Parathyroid adenoma (tissue), 2 donors: ENCODE measurements around the gene LMBR1L.

Experiments
- H2AFZ ChIP-seq: fragments of 300-600 bp; sonication (generic); one replicate; pipeline ENCODE4 v1.7.0; 2017; ENCODE audit warnings: antibody characterized with exemption, mild to moderate bottlenecking
- H3K27ac ChIP-seq: fragments of 300-600 bp; sonication (generic); one replicate; pipeline ENCODE4 v1.7.0; 2017
- H3K27me3 ChIP-seq: fragments of 300-600 bp; sonication (generic); one replicate; pipeline ENCODE4 v1.7.0; 2017; ENCODE audit warnings: low read length; ENCODE audit not compliant: control insufficient read depth, insufficient read depth
- H3K36me3 ChIP-seq: fragments of 300-600 bp; sonication (generic); one replicate; pipeline ENCODE4 v1.7.0; 2017; ENCODE audit warnings: low read length; ENCODE audit not compliant: control insufficient read depth, insufficient read depth
- H3K4me1 ChIP-seq: fragments of 300-600 bp; sonication (generic); one replicate; pipeline ENCODE4 v1.7.0; 2017; ENCODE audit warnings: control low read depth
- H3K4me2 ChIP-seq: fragments of 300-600 bp; sonication (generic); one replicate; pipeline ENCODE4 v1.7.0; 2017; ENCODE audit warnings: low read length
- H3K4me3 ChIP-seq: fragments of 300-600 bp; sonication (generic); one replicate; pipeline ENCODE4 v1.7.0; 2017; ENCODE audit warnings: low read depth, low read length
- H3K79me2 ChIP-seq: fragments of 300-600 bp; sonication (generic); one replicate; pipeline ENCODE4 v1.7.0; 2017; ENCODE audit warnings: control low read depth
- H3K9ac ChIP-seq: fragments of 300-600 bp; sonication (generic); one replicate; pipeline ENCODE4 v1.7.0; 2017; ENCODE audit warnings: mild to moderate bottlenecking
- H3K9me3 ChIP-seq: fragments of 300-600 bp; sonication (generic); one replicate; pipeline ENCODE4 v1.7.0; 2017; ENCODE audit warnings: low read length; ENCODE audit not compliant: control insufficient read depth
- TF ChIP-seq, protein P1 (sequence below): fragments of 300-600 bp; sonication (generic); IDR thresholded peaks from one replicate; pipeline ENCODE4 v1.7.0; 2017; ENCODE audit warnings: antibody characterized with exemption, mild to moderate bottlenecking
- donor health status: primary hyperparathyroidism.

The LMBR1L gene

DNA sequence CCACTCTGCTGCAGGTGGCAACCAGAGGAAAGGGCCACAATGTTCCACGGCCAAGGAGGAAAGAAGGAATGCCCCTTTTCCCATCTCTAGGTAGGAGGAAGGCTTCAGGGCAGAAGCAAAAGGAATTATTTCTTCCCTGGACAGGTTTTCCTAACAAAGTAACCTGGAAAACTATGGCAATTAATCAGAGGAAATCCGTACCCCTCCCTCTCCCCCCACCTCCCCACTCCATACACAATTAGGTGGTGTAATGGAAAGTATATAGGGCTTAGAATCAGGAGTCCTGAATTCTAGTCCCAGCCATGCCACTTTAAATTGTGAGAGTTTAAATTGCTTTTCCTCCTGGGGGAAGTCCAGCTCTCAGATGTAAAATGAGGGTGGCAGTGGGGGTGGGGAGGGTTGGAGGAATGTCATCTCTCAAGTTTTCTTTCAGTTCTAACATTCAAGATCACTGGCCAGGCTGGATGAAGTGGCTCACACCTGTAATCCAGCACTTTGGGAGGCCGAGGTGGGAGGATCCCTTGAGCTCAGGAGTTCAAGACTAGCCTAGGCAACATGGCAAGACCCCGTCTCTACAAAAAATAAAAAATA is 17.7 kb downstream of the LMBR1L start:
- Histone ChIP-seq H3K4me3 (no peak overlapping the region), H3K9me3 (no peaks in the 10 kb centered on the region), H3K79me2 (no peaks in the 10 kb centered on the region), H3K4me1 (peaks cover 13% of the 10 kb centered on the region), H3K9ac (no peak overlapping the region), H3K27ac (no peak overlapping the region), H3K36me3 (no peaks in the 10 kb centered on the region), H2AFZ (no peak overlapping the region), H3K4me2 (no peak overlapping the region), H3K27me3 (peaks cover 27% of the 10 kb centered on the region)
- TF ChIP-seq, protein P1, sequence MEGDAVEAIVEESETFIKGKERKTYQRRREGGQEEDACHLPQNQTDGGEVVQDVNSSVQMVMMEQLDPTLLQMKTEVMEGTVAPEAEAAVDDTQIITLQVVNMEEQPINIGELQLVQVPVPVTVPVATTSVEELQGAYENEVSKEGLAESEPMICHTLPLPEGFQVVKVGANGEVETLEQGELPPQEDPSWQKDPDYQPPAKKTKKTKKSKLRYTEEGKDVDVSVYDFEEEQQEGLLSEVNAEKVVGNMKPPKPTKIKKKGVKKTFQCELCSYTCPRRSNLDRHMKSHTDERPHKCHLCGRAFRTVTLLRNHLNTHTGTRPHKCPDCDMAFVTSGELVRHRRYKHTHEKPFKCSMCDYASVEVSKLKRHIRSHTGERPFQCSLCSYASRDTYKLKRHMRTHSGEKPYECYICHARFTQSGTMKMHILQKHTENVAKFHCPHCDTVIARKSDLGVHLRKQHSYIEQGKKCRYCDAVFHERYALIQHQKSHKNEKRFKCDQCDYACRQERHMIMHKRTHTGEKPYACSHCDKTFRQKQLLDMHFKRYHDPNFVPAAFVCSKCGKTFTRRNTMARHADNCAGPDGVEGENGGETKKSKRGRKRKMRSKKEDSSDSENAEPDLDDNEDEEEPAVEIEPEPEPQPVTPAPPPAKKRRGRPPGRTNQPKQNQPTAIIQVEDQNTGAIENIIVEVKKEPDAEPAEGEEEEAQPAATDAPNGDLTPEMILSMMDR = no peak

DNA sequence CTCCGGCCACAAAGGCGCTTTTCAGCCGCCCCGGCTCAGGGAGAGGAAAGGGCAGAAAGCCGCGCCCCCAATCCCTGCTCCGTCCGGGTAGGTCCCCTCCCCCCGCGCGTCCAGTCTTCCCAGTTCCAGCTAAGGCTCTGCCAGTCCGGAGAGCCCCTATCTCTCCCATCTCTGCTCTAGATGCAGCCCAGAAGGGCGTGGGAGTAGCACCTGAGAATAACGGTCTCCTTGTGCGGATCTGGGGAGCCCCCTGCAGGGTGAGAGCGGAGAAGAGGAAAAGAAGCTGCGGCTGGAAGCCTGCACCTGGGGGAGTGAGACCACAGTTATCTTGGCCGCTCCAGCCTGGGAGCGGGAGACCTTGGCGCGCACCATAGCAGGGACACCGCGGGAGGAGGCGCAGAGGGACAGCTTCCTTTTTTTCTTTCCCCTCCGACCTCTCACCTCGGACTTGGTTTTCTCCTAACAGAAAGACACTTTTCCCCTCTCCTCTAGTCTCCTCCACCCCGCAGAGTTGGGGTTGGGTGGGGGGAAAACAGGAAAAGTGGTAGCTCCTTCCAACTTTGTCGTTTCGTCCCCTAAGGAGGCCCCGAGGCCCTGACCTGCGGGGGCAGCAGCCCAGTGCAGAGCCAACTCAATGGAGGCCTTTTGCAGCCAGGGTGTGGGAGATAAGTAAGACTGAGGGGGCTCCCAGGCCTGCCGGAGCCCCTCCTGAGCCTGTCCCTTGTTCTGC is 18.4 kb downstream of the LMBR1L start:
- H3K36me3 ChIP-seq = no peaks in the 10 kb centered on the region
- no peaks in the 10 kb centered on the region for H3K79me2 ChIP-seq
- peak overlapping the region; percentile 12 for H2AFZ ChIP-seq
- H3K4me2 ChIP-seq = peak overlapping the region; percentile 43
- peaks cover 27% of the 10 kb centered on the region for H3K27me3 ChIP-seq
- H3K9me3 ChIP-seq = no peaks in the 10 kb centered on the region
- no peak overlapping the region for H3K9ac ChIP-seq
- no peak overlapping the region for H3K4me3 ChIP-seq
- no peak overlapping the region for H3K27ac ChIP-seq
- H3K4me1 ChIP-seq = peaks cover 13% of the 10 kb centered on the region
- TF ChIP-seq, protein P1 = peak; percentile 21

DNA sequence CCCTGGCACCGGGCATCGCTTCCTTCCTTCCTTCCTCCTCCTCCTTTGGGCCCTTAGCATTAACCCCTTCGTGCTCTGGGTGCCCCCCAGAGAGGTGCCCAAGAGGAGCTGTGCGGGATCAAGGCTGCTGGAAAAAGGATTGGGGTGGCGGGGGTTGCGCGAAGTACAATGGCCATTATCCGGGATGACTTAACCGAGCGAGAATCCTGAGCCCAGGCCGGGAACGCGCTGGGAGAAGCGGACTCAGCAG is 18.9 kb downstream of the LMBR1L start:
- Histone ChIP-seq H3K27me3 (peaks cover 27% of the 10 kb centered on the region), H3K9ac (no peak overlapping the region), H2AFZ (peak overlapping the region; percentile 12), H3K4me1 (peaks cover 13% of the 10 kb centered on the region), H3K27ac (no peak overlapping the region), H3K9me3 (no peaks in the 10 kb centered on the region), H3K4me2 (peak overlapping the region; percentile 43), H3K79me2 (no peaks in the 10 kb centered on the region), H3K36me3 (no peaks in the 10 kb centered on the region), H3K4me3 (no peak overlapping the region)
- TF ChIP-seq, protein P1 = no peak

- peaks cover 27% of the 10 kb centered on the region for H3K27me3 ChIP-seq
- no peaks in the 10 kb centered on the region for H3K36me3 ChIP-seq
- H3K9ac ChIP-seq = no peak overlapping the region
- H3K27ac ChIP-seq = no peak overlapping the region
- TF ChIP-seq, protein P1 = no peak
- H3K9me3 ChIP-seq = no peaks in the 10 kb centered on the region
- no peaks in the 10 kb centered on the region for H3K79me2 ChIP-seq
- no peak overlapping the region for H2AFZ ChIP-seq
- no peak overlapping the region for H3K4me3 ChIP-seq
- peak overlapping the region; percentile 43 for H3K4me2 ChIP-seq
- H3K4me1 ChIP-seq = peaks cover 13% of the 10 kb centered on the region
Measured at GRCh38 chr12:49091056-49091835, 19.4 kb downstream of the LMBR1L start.
